ENCODE results near the gene ZYG11B.
A peak's percentile ranks its signal among the peaks of the same experiment; 100 is the strongest.
"Not testable (repeated sequence)": the region's sequence is repeated elsewhere in the genome, so short reads cannot be mapped to it uniquely, and the experiment has no call there.

Gene ZYG11B

DNA sequence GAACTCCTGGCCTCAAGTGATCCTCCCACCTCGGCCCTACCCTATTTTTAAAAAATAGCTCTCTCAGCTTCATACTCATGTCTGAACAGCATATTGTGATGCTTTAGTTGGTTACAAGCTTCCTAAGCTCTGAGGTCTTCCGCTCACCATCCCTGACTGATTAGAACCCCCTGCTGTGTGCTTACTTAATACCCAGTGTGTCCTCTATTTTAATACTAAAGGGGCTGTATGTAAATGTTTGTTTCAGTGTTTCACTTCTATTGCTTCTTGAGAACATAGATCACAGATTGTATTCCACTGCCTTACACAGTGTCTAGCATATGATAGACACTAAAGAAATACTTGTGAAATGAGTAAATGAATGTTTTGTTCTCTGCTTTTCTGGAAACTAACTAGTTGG lies 29.8 kb downstream of the ZYG11B start:
- no peak for DNase-seq (ENCODE audit: low read depth in 2 of 2)

DNA sequence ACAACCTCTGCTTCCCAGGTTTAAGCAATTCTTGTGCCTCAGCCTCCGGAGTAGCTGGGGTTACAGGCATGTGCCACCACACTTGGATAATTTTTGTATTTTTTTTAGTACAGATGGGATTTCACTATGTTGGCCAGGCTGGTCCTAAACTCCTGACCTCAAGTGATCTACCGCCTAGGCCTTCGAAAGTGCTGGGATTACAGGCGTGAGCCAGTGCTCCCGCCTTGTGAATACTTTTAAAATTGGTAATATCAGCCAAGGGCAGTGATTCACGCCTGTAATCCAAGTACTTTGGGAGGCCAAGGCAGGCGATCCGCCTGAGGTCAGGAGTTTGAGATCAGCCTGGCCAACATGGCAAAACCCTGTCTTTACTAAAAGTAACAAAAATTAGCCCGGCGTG lies 33.7 kb downstream of the ZYG11B start:
- DNase-seq (ENCODE audit: low read depth in 2 of 2), result no peak

DNA sequence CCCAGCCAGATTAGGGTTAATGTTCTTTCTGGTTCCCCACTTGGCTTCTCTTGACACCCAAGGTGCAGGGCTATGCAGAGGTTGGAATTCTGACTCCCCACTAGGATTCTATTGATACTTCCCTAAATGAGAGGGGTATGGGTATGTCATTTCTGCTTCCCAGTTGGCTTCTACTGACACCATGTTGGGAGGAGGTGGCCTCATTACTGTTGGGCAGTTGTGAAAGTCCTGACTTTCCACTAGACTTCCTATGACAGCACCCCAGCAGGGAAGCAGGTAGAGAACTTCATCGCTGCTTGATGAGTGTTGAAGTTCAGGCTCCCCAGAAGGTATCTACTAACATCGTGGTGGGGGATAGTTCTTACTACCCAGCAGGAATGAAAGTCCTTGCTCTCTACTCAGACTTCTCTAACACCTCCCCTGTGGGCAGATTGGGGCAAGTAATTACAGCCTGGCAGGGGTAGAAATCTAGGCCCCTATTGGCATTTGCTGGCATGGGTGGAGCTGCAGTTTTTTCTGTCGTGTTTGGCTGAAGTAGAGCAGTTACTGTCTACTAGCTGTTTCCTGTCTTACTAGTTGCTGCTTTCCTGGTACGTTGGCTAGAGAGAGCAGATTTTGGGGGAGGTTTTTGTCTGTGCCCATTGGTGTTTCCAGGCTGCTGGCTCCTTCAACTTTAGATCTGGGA lies 41.5 kb downstream of the ZYG11B start:
- no peak for DNase-seq (ENCODE audit: low read depth in 2 of 2)

DNA sequence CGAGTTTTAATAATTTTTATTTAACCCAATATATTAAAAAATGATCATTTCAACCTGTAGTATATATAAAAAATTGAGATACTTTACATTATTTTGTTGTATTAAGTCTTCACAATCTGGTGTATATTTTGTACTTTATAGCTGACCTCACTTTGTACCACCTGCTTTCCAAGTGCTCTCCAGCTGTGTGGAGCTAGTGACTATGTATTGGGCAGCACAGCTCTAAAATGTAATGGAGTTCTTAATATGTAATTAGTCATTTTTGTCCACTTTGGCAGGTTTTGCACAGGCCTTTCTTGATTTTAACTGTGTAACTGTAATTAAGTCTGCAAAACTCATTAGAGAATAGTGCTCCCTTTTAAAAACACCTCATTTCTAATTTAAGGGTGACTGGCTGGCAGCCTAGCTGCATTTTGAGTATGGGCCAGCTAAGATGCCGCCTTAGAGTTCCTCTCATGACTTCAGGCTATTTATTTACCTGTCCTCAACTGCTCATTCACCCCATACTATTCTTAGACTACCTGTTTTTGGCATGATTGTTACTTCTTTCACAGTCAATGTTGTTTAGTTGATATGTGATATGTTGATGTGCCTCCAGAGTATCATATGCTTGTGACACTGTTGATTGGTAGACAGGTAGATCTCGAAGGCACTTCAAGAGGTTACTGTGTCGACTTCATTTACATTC lies 43.2 kb downstream of the ZYG11B start:
- no peak for DNase-seq (ENCODE audit: low read depth in 2 of 2)

DNA sequence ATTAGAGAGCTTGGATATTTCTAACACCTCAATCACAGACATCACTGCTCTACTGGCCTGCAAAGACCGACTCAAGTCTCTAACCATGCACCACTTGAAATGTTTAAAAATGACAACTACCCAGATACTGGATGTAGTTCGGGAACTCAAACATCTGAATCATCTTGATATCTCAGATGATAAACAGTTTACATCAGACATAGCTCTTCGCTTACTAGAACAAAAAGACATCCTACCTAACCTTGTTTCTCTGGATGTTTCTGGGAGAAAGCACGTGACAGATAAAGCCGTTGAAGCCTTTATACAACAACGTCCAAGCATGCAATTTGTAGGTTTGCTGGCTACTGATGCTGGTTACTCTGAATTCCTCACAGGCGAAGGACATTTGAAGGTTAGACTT lies 45.1 kb downstream of the ZYG11B start:
- DNase-seq (ENCODE audit: low read depth in 2 of 2), result no peak

DNA sequence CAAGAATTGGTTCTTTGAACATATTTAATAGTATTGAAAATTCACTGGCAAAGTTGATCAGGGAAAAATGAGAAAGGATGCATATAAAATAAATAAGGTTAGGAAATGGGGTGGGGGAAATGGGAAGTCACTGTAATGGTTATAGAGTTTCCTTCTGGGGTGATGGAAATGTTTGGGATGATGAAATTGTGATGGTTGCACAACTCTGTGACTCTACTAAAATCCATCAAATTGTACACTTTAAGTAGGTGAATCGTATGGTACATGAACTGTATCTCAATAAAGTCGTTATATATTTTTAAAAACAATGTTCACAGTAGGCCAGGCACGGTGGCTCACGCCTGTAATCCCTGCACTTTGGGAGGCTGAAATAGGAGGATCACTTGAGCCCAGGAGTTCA lies 59.9 kb downstream of the ZYG11B start:
- no peak for DNase-seq (ENCODE audit: low read depth in 2 of 2)

DNA sequence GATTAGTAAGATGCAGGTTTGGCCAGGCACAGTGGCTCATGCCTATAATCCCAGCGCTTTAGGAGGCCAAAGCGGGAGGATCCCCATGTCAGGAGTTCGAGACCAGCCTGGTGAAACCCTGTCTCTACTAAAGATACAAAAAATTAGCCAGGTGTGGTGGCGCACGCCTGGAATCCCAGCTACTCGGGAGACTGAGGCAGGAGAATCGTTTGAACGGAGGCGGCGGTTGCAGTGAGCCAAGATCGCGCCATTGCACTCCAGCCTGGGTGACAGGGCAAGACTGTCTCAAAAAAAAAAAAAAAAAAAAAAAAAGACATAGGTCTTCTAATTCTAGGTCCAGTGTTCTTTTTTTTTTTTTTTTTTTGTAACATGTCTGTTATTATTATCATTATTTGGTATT lies 64.2 kb downstream of the ZYG11B start:
- DNase-seq (ENCODE audit: low read depth in 2 of 2), result not testable (repeated sequence)

DNA sequence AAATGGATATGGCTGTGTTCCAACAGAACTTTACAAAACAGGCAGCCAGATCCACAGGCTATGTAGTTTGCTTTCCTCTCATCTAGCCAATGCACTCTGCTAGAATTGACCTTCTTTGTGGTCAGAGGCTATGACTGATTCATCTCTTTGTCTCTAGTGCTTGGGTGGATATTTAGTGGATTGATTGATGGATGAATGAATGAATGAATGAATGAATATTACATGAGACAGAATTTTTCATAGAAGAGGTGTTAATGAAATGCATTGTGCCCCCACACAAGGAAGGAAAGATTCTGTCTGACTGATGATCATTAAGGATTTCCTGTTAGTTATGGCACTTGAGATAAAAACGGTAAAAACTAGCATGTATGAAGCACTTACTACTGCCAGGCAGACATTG lies 65.8 kb downstream of the ZYG11B start:
- no peak for DNase-seq (ENCODE audit: low read depth in 2 of 2)

DNA sequence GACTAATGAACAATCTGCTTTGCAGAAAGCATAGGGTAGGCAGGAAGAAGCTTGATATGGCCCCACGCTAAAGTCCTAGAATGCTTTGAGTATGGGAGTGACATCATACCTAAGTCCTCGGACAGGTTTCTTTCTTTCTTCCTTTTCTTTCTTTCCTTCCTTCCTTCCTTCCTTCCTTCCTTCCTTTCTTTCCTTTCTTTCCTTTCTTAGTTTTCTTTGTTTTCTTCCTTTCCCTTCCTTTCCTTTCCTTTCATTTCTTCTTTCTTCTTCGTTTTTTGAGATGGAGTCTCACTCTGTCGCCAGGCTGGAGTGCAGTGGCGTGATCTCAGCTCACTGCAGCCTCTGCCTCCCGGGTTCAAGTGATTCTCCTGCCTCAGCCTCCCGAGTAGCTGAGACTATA lies 67.5 kb downstream of the ZYG11B start:
- DNase-seq (ENCODE audit: low read depth in 2 of 2), result not testable (repeated sequence)

DNA sequence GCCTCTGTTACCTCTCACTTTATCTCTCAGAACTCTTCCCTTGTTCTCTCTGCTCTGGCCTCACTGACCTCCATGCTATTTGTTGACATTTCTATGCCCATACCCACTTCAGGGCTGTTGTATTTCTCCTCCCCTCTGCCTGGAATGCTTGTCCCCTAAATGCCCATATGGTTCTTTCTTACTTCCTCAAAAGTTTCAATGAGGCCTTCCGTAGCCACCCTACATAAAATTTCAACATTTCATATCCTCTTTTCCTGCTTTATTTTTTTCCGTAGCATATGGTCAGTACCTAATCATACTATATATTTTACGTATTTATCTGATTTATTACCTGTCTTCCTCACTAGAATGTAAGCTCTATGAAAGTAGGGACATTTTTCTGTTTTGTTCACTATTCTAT lies 69.2 kb downstream of the ZYG11B start:
- DNase-seq (ENCODE audit: low read depth in 2 of 2), result no peak

DNA sequence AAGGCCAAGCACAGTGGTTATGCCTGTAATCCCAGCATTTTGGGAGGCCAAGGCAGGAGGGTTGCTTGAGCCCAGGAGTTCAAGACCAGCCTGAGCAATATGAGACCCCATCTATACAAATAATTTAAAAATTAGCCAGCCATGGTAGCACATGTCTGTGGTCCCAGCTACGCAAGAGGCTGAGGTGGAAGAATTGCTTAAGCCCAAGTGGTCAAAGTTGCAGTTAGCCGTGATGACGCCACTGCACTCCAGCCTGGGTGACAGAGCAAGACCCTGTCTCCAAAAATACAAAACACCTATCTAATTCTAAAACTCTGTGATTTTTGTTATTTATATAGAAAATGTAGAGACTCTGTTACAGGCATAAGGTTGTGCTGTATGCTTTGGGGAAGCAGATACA lies 72.1 kb downstream of the ZYG11B start:
- DNase-seq (ENCODE audit: low read depth in 2 of 2), result no peak

DNA sequence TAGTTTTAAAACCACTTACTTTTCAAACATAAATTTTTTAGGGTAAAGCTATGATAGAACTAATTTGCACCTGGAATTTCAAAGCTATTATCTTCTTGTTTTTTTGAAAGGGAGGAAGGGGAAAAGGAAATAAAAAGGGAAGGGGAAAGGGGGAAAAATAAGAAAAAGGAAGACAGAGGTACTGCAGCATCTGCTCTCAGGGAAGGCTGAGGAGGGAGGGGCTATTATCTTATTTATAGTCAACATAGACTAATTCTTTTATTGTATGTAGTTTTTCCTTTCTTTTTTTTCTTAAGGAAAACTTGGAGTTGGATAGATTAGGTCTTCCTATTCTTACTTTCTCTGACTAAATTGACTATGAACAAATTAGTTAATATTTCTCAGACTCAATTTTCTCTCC lies 74.8 kb downstream of the ZYG11B start:
- DNase-seq (ENCODE audit: low read depth in 2 of 2), result no peak

DNA sequence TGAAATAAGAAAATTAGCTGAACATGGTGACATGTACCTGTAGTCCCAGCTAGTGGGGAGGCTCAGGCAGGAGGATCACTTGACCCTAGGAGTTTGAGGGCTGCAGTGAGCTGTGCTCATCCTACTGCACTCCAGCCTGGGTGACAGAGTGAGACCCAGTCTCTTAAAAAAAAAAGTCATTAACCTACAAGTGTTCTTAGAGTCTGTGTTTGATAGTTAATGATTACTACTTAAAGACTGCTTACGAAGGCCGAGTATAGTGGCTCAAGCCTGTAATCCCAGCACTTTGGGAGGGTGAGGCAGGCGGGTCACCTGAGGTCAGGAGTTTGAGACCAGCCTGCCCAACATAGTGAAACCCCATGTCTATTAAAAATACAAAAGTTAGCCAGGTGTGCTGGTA lies 77.8 kb downstream of the ZYG11B start:
- DNase-seq (ENCODE audit: low read depth in 2 of 2), result not testable (repeated sequence)

DNA sequence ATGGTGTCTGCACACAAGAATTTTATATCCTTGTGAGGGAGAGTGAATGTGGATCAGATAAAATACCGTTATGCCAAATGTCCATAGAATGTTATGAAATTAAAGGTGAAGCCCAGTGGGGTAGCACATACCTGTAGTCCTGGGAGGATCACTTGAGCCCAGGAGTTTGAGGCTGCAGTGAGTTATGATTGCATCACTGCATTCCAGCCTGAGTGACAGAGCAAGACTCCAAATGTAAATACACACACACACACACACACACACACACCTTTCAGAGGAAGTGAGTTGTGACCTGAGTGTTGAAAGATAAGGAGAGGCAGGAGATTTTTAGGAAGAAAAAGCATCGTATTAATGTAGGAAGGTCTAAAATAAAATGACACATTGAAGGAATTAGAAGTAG lies 88.2 kb downstream of the ZYG11B start:
- DNase-seq (ENCODE audit: low read depth in 2 of 2), result no peak

DNA sequence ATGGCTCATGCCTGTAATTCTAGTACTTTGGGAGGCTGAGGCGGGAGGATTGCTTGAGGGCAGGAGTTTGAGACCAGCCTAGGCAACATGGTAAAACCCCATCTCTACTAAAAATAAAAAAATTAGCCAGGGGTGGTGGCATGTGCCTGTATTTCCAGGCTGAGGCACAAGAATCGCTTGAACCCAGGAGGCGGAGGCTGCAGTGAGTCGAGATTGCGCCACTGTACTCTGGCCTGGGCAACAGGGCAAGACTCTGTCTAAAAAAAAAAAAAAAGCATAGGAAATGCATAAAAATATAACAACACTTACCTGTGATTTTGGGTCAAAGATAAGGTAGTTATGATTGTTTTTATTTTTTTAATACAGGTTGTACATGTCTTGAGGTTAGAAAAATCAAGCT lies 94.6 kb downstream of the ZYG11B start:
- DNase-seq (ENCODE audit: low read depth in 2 of 2), result not testable (repeated sequence)

DNA sequence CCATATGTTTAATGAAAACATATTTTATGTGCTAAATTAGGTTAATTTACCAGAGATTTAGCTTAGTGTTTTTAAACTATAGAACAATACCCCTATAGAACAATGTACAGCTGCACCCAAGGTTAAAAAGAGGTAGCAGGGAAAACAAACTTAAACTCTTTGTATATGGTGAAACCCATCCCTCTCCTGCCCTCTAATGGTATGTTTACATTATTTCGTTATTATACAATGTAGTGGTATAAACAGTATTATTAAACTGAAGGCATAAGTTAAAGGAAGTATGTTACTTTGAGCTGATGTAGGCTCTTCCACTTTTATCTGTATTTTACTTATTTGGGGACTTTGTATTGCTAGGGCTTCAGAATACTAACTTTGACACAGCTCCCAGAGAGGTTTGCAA lies 99.6 kb downstream of the ZYG11B start:
- no peak for DNase-seq (ENCODE audit: low read depth in 2 of 2)

DNA sequence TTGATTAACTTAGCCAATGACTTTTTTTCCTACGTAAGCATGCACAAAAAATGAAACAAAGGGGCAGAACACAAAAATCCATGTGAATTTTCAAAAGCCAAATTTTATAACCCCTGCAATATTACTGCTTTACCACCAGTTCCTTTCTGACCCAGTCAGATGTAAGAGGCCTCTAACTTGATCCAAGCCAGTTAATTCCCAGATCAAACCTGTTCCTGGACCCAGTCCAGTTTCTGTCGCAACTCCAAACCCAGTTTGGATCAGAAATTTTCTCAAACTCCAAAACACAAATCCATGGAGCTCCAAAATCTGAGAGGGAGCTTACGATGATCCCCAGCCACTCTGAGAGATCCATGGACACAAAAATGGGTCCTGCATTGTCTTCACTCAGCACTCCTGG lies 108.5 kb downstream of the ZYG11B start:
- DNase-seq (ENCODE audit: low read depth in 2 of 2), result no peak

DNA sequence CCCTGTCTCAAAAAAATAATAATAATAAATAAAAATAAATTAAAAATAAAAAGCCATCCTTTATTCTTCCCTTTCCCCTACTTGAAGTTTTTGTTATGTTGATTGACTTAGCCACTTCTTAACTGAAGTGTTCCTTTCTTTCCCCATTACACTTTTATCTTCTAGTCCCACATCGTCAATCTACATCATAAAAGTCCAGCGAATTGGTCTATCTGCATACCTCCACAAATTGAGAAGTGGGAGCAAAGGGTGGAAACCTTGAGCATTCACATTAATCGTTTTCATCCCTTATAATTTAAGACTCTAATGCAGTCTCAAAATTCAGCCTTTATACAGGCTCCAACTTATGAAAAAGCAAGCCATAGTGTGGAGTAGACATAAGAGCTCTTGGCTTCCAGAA lies 109.8 kb downstream of the ZYG11B start:
- no peak for DNase-seq (ENCODE audit: low read depth in 2 of 2)

DNA sequence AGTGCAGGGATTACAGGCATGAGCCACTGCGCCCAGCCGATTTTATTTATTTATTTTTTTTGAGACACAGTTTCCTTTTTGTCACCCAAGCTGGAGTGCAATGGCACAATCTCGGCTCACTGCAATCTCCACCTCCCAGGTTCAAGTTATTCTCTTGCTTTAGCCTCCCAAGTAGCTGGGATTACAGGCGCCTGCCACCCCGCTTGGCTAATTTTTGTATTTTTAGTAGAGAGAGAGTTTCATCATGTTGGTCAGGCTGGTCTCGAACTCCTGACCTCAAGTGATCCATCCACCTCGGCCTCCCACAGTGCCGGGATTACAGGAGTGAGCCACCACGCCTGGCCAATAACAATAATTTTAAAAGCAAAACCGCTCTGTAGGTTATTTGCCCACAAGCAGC lies 112.9 kb downstream of the ZYG11B start:
- DNase-seq (ENCODE audit: low read depth in 2 of 2), result not testable (repeated sequence)

DNA sequence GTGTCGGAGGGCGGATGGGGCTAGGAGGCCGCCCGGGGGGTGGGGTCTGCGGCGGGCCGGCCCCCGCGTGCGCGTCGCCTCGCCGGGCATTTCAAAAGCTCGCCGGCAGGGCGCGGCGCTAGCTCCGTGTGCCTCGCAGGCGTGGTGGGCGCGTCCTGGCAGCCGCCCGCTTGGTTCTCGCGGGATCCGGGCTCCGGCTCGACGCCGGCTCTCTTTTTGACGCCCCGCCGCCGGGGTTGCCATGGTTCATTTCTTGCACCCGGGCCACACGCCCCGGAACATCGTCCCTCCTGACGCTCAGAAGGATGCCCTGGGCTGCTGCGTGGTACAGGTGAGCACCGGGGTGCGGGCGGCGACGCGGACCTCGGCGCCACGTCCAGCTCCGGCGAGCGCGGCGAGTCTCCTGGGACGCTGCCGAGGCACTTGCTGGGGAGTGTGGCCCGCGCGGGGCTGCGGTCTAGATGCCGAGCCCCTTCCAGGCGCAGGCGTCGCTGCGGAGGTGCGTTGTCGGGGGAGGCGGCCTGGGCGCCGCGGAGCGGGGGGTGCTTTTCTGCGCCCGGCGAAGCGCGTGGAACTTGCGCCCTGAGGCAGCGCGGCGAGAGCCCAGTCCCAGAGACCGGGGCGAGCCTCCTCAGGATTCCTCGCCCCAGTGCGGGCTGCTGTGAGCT lies 116.5 kb downstream of the ZYG11B start, which contains the start of gene ZYG11A:
Gene ZYG11A (plus strand): TSS at position 118 of the 668 bp plus-strand sequence. CDS start 124 bp downstream, at position 242.
- peak; percentile 71 to 72 for DNase-seq (ENCODE audit: low read depth in 2 of 2)

DNA sequence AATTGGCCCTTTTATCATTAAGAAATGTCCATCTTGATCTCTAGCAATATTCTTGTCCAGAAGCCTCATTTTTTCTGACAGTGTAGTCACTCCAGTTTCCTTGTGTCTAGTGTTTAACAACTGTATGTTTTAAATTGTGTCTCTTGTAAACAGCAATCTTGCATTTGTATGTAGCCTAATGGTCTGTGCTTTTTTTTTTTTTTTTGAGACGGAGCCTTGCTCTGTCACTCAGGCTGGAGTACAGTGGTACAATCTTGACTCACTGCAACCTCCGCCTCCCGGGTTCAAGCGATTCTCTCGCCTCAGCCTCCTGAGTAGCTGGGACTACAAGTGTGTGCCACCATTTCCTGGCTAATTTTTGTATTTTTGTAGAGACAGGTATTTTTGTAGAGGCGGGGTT lies 118.9 kb downstream of the ZYG11B start:
- not testable (repeated sequence) for DNase-seq (ENCODE audit: low read depth in 2 of 2)

DNA sequence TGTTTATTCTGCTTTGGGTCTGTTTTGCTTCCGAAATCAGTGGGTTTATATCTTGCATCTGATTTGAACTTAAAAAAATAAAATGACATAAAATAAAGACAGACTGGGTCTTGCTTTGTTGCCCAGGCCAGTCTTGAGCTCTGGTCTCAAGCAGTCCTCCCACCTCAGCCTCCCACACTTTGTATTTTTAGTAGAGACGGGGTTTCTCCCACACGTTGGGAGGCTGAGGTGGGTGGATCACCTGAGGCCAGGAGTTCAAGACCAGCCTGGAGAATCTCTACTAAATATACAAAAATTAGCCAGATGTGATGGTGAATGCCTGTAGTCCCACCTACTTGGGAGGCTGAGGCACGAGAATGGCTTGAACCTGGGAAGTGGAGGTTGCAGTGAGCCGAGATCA lies 122.2 kb downstream of the ZYG11B start:
- DNase-seq (ENCODE audit: low read depth in 2 of 2), result no peak

DNA sequence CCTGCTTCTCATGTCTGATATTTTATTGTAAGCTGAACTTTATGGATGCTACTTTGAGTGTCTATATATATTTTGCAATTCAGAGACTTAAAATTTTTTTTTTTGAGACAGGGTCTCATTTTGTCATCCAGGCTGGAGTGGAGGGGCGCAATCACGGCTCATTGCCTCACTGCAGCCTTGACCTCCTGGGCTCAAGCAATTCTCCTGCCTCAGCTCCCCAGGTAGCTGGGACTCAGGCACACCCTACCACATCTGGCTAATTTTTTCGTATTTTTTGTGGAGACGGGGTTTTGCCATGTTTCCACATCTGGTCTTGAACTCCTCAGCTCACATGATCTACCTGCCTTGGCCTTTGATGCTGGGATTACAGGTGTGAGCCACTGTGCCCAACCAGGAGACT lies 124.7 kb downstream of the ZYG11B start:
- DNase-seq (ENCODE audit: low read depth in 2 of 2), result no peak

Measured in stimulated activated CD4-positive, alpha-beta T cell treated with anti-CD3 and anti-CD28 coated beads, Interleukin-4, amount 100 ng/mL, for 48 hours (primary cell).